ENCODE results near the gene WWOX.
"Not testable (repeated sequence)": the region's sequence is repeated elsewhere in the genome, so short reads cannot be mapped to it uniquely, and the experiment has no call there.

The WWOX gene

DNA sequence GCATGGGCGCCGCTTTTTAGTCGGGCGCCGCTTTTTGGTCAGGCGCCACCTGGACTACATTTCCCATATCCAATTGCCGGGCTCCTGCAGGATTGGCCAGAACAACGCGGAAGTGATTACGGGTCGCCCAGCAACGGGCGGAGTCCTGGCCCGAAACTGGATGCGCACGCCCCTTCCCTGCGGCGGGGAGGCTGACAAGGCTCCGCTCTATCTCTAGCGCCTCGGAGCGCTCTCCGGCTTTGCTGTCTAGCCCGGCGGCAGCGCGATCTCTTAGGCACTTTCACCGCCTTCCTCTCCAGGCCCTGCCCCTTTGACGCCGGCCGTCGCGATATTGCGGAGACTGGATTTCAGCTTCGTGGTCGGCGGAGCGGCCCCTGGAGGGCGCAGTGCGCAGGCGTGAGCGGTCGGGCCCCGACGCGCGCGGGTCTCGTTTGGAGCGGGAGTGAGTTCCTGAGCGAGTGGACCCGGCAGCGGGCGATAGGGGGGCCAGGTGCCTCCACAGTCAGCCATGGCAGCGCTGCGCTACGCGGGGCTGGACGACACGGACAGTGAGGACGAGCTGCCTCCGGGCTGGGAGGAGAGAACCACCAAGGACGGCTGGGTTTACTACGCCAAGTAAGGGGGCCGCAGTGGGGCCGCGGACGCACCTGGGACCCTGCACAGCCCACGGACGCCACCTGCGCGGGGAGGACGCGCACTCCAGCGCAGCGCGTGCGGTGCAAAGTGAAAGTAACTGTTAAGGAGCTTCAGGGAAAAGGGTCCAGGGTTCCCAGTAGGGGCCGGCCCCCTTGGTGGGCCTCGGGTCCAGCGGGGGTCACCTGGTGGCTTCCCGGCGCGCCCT lies at the start of gene WWOX:
Gene WWOX, plus strand, starts transcription at position 384 of the 841 bp plus-strand sequence.
- Histone ChIP-seq H3K36me3 (ENCODE audit: insufficient read depth) (no peaks in the 10 kb centered on the region), H4K20me1 (ENCODE audit: insufficient read depth) (no peaks in the 10 kb centered on the region), H3K9ac (peak within 1 kb of the TSS; percentile 88), H3K4me1 (ENCODE audit: low read depth, poor library complexity, severe bottlenecking) (peaks cover 11% of the 10 kb centered on the region), H3K4me3 (IDR thresholded peaks at IDR 0.05; ENCODE audit: insufficient read depth, low read depth, low read length) (no peak within 1 kb of the TSS), H3K4me2 (peak within 1 kb of the TSS; percentile 86), H3K27ac (peak within 1 kb of the TSS; percentile 92), H3K27me3 (ENCODE audit: insufficient read depth, low read depth) (no peaks in the 10 kb centered on the region), H2AFZ (ENCODE audit: low read depth) (peak within 1 kb of the TSS; percentile 95), H3K79me2 (ENCODE audit: insufficient read depth, low read depth) (peaks cover 3% of the 10 kb centered on the region; the same call in 1 of the 2 replicates)
- TF ChIP-seq, protein P1, sequence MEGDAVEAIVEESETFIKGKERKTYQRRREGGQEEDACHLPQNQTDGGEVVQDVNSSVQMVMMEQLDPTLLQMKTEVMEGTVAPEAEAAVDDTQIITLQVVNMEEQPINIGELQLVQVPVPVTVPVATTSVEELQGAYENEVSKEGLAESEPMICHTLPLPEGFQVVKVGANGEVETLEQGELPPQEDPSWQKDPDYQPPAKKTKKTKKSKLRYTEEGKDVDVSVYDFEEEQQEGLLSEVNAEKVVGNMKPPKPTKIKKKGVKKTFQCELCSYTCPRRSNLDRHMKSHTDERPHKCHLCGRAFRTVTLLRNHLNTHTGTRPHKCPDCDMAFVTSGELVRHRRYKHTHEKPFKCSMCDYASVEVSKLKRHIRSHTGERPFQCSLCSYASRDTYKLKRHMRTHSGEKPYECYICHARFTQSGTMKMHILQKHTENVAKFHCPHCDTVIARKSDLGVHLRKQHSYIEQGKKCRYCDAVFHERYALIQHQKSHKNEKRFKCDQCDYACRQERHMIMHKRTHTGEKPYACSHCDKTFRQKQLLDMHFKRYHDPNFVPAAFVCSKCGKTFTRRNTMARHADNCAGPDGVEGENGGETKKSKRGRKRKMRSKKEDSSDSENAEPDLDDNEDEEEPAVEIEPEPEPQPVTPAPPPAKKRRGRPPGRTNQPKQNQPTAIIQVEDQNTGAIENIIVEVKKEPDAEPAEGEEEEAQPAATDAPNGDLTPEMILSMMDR (conservative IDR thresholded peaks at IDR 0.05; ENCODE audit: low read depth, low read length) = peak; percentile 95

DNA sequence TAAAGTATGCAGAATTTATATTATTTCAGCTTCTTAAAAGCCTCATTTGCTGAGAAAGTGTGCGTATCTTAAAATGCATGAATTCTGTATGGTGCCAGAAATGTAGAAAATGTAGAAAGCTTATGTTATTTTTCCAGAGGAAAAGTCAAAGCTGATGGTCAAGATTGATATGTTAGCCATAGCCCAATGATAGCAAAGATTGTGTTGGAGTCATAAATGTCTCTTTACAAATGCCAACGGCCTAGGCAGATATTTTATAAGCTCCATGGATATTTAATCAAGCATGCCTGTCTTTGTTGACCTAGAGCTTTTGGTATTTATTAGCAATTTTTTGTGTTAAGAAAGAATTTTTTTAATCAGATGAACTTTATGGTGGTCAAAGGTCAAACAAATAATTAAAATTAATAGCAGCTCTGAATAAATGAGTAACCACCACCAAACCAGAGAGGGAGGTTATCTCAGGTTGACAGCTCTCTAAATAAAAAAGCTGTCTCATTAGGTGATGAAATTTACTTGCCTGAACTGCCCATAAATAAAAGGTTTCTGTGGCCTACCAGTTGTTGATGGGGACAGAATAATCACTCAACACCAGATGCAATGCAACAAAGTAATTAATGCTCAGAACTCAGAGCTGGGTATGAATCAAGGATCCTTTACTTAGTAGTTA lies 48.6 kb upstream of the WWOX start:
- Histone ChIP-seq H2AFZ (ENCODE audit: low read depth) (no peak overlapping the region), H3K36me3 (ENCODE audit: insufficient read depth) (no peaks in the 10 kb centered on the region), H3K79me2 (ENCODE audit: insufficient read depth, low read depth) (no peaks in the 10 kb centered on the region), H3K27ac (no peak overlapping the region), H3K4me3 (IDR thresholded peaks at IDR 0.05; ENCODE audit: insufficient read depth, low read depth, low read length) (no peak overlapping the region), H3K4me1 (ENCODE audit: low read depth, poor library complexity, severe bottlenecking) (no peaks in the 10 kb centered on the region), H3K9ac (no peak overlapping the region), H3K27me3 (ENCODE audit: insufficient read depth, low read depth) (no peaks in the 10 kb centered on the region), H4K20me1 (ENCODE audit: insufficient read depth) (no peaks in the 10 kb centered on the region), H3K4me2 (no peak overlapping the region)
- TF ChIP-seq, protein P1 (conservative IDR thresholded peaks at IDR 0.05; ENCODE audit: low read depth, low read length) = no peak

DNA sequence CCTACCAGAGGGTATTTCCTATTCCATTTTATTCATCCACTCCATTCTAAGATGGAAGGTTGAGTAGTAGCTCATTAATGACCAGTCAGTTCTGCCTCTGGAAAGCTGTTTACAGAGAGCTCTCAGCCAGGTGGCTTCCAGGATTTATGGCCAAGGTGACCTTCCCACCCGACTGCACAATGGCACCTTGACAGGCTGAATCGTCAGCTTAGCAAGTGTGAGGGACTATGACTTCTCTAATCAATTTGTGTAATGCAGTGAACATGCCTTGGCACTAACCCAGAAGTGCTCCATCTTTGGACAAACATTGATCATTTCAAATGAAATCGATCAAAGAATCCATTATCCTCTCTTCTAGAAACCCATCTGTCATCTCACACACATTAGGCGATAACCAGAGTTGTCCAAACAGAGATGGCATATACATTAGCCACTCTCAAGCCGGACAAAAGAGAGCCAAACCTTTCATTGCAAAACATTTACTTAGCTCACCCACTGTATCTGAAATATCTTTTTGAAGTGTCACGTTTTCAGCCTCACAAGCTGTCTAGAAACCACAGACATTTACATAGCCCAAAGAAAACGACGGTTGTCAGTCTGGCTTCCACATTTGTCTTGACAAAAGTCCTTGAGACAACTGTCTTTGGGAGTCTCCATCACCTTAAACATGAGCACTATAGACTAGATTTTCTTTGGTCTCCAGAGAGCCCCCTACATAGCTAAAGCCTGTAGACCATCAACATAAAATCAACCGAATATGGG lies 41.5 kb upstream of the WWOX start:
- no peaks in the 10 kb centered on the region for H4K20me1 ChIP-seq (ENCODE audit: insufficient read depth)
- H3K27me3 ChIP-seq (ENCODE audit: insufficient read depth, low read depth) = no peaks in the 10 kb centered on the region
- TF ChIP-seq, protein P1 (conservative IDR thresholded peaks at IDR 0.05; ENCODE audit: low read depth, low read length) = no peak
- no peak overlapping the region for H3K9ac ChIP-seq
- H3K36me3 ChIP-seq (ENCODE audit: insufficient read depth) = no peaks in the 10 kb centered on the region
- H3K4me2 ChIP-seq = no peak overlapping the region
- H3K79me2 ChIP-seq (ENCODE audit: insufficient read depth, low read depth) = no peaks in the 10 kb centered on the region
- no peak overlapping the region for H3K4me3 ChIP-seq (IDR thresholded peaks at IDR 0.05; ENCODE audit: insufficient read depth, low read depth, low read length)
- H3K4me1 ChIP-seq (ENCODE audit: low read depth, poor library complexity, severe bottlenecking) = no peaks in the 10 kb centered on the region
- no peak overlapping the region for H3K27ac ChIP-seq
- H2AFZ ChIP-seq (ENCODE audit: low read depth) = no peak overlapping the region

DNA sequence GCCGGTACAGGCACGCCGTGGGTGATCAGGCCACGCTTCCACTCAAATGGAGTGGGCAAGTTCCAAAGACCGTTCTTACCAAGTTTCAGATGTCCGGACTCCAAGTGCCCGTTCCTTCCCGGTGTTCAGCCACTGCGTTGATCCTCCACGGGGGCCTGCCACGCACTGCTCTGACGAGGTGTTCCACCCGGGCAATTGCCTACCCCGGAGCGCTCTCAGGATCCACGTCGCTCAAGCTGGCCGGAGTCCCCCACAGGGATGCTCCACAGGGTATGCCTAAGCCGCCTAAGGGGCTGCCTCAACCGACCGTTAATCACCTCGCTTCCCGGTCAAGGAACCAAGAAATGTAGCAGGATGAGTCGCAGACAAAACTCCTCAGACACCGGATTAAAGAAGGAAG lies 39.6 kb upstream of the WWOX start:
- not testable (repeated sequence) for H3K4me3 ChIP-seq (IDR thresholded peaks at IDR 0.05; ENCODE audit: insufficient read depth, low read depth, low read length); H3K79me2 ChIP-seq (ENCODE audit: insufficient read depth, low read depth); H3K27me3 ChIP-seq (ENCODE audit: insufficient read depth, low read depth); H3K4me1 ChIP-seq (ENCODE audit: low read depth, poor library complexity, severe bottlenecking); H3K4me2 ChIP-seq; H3K36me3 ChIP-seq (ENCODE audit: insufficient read depth); H3K27ac ChIP-seq; H2AFZ ChIP-seq (ENCODE audit: low read depth); H3K9ac ChIP-seq; H4K20me1 ChIP-seq (ENCODE audit: insufficient read depth)

All from KMS-11 (cell line).